ENCODE measurements around the gene ETV6.
A peak's percentile ranks its signal among the peaks of the same experiment; 100 is the strongest.

Gene ETV6

DNA sequence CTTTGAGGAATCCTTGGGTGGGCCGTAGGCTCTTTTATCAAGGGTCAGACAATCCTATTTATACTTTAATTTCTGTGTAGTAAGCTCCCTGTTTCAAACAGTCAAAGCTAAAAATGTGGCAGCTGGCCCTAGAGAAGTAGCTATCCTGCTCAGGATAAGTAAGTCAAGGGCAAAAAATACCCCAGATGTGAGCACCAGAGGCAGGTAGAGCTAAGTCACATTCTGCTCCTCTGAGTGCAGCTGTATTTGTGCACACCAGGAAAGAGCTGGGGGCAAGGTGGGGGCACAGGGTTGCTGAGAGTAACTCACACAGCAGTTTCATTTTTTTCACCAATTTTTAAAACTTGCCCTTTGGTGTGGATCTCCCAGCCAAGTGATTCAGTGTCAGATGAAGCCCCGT is 5.3 kb downstream of the ETV6 start:
- Mint-ChIP-seq H3K4me1 (peaks cover 84% of the 10 kb centered on the region), H3K27ac (no peak overlapping the region), H3K36me3 (no peaks in the 10 kb centered on the region), H3K27me3 (no peaks in the 10 kb centered on the region), H3K4me3 (no peak overlapping the region), H3K9me3 (peaks cover under 1% of the 10 kb centered on the region)

DNA sequence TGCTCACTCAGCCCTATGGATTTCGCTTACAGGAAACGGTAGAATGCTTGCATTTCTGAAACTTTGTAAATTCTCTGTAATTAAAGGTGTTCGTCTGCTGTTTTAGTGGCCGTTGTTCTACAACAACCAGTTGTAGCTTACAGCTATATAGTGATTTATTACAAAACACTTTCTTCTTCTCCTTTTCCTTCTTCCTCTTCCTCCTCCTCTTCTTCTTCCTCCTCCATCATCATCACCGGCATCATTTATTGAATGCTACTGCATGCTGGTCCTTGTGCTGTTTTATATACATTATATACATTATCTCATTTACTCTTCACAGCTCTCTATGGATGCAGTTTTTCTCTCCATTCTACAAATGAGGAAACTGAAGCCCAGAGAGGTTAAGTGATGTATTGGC is 6.4 kb downstream of the ETV6 start:
- peaks cover 88% of the 10 kb centered on the region for H3K4me1 Mint-ChIP-seq
- peaks cover 3% of the 10 kb centered on the region for H3K36me3 Mint-ChIP-seq
- peaks cover 3% of the 10 kb centered on the region for H3K9me3 Mint-ChIP-seq
- H3K4me3 Mint-ChIP-seq: no peak overlapping the region
- H3K27ac Mint-ChIP-seq: peak overlapping the region; percentile 5
- no peaks in the 10 kb centered on the region for H3K27me3 Mint-ChIP-seq

DNA sequence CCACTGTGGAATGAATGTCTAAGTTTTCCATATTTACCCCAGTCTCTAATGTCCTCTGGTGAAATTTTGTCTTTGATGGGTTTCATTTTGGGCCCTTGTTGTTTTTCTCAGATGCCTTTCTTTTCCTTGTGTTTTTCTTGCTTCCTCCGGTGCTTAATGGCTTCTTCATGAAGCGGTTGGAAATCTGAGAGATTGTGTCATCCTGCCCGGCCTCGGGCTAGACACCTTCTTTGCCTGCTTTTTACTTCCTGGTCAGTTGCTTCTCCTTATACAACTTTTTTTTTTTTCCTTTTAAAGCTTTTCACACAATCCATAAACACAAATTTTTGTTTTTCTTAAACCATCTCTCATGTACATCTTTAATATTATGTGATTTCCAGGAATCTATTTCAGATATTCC is 7.1 kb downstream of the ETV6 start:
- H3K36me3 Mint-ChIP-seq: peaks cover 5% of the 10 kb centered on the region
- H3K27ac Mint-ChIP-seq: peak overlapping the region; percentile 67
- peak overlapping the region; percentile 12 for H3K4me3 Mint-ChIP-seq
- H3K9me3 Mint-ChIP-seq: peaks cover 3% of the 10 kb centered on the region
- H3K4me1 Mint-ChIP-seq: peaks cover 85% of the 10 kb centered on the region
- no peaks in the 10 kb centered on the region for H3K27me3 Mint-ChIP-seq

DNA sequence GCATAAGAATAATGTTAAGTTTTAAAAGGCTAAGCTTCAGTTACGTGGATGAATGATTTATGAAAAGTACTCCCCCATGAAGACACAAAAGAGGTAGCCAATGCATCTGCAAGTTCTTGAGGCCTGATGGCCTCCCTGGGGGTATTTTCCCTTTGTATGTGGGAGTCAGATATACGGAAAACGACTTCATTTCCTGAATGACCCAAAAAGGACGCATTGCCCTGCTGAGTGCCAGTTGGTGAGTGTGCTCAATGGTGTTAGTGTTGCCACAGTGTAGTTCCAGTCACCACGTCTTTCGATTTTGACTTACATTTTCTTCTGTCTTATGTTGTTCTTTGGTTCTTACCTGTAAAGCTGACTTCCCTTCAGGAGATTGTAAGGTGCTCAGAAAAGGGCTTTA is 8.0 kb downstream of the ETV6 start:
- H3K4me3 Mint-ChIP-seq: no peak overlapping the region
- peaks cover 85% of the 10 kb centered on the region for H3K4me1 Mint-ChIP-seq
- no peaks in the 10 kb centered on the region for H3K27me3 Mint-ChIP-seq
- H3K27ac Mint-ChIP-seq: no peak overlapping the region
- peaks cover 10% of the 10 kb centered on the region for H3K36me3 Mint-ChIP-seq
- H3K9me3 Mint-ChIP-seq: peaks cover 3% of the 10 kb centered on the region

DNA sequence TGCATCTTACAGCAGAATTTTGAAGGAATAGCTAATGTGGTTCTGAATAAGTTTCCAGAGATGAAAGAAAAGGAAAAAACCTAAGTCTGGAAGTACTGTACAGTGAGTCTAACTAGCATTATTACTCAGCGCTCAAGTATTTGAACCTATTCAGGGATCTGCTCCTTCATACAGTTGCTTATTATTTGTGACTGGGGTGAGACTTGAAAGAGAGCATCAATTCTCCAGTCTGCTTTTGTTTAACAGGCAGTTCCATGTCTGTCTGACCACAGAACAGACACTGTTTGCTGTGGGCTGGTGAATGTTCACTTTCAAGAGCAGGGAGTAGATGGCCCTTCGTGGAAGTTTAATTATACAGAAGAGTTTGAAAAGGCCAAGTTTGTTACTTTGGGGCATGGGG is 9.3 kb downstream of the ETV6 start:
- H3K27ac Mint-ChIP-seq: no peak overlapping the region
- peaks cover 3% of the 10 kb centered on the region for H3K9me3 Mint-ChIP-seq
- H3K4me1 Mint-ChIP-seq: peaks cover 84% of the 10 kb centered on the region
- H3K27me3 Mint-ChIP-seq: no peaks in the 10 kb centered on the region
- H3K36me3 Mint-ChIP-seq: peaks cover 10% of the 10 kb centered on the region
- H3K4me3 Mint-ChIP-seq: no peak overlapping the region

DNA sequence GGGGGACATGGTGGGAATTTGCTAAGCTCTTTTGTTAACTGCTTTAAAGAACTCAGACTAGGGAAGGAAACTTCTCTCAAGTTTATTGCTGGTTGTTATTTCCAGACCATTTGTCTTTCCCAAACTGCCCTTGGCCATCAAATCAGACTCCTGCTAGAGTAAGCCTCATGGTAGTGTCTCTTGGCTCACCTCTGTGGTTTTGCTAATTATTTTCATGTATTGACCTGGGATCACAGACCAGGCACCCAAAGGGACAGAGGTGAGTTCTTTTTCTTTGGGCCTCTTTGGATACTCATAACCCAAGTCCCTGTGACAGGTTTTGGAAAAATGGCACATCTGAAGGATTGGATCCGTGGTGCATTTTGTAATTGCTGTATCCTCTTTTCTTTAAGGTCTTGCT is 11.2 kb downstream of the ETV6 start:
- Mint-ChIP-seq H3K27me3 (no peaks in the 10 kb centered on the region), H3K4me3 (no peak overlapping the region), H3K36me3 (peaks cover 13% of the 10 kb centered on the region), H3K9me3 (peaks cover 3% of the 10 kb centered on the region), H3K27ac (no peak overlapping the region), H3K4me1 (peaks cover 89% of the 10 kb centered on the region)

DNA sequence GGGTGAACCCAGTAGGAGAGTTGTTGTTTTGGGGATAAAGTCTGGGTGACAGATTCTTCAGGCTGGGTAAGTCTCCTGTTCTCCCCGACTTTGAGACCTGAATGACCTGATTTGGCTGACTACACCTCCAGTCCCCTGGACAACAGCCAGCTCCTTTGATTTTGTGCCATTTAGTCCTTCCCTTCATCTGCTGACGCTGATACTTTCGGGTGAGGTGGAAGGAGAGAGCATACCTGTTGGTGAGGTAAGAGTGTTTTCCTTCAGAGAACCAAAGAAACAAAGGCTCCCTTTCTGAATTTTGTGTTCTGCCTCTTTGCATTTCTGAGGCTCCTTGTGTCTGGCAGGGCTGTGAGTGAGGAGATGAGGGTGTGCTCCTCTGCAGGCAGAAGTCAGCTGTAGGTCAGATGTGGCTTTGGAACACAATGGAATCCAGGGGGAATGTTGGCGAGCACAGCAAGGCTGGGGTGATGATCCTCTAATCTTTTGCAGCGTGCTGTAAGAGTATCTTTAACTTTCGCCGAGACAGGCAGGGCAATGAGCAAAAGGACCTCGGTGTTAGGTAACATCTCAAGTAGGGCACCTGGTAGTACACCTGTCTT is 12.1 kb downstream of the ETV6 start:
- H3K4me1 Mint-ChIP-seq: peaks cover 81% of the 10 kb centered on the region
- no peak overlapping the region for H3K4me3 Mint-ChIP-seq
- no peak overlapping the region for H3K27ac Mint-ChIP-seq
- peaks cover 3% of the 10 kb centered on the region for H3K9me3 Mint-ChIP-seq
- no peaks in the 10 kb centered on the region for H3K27me3 Mint-ChIP-seq
- H3K36me3 Mint-ChIP-seq: peaks cover 13% of the 10 kb centered on the region

DNA sequence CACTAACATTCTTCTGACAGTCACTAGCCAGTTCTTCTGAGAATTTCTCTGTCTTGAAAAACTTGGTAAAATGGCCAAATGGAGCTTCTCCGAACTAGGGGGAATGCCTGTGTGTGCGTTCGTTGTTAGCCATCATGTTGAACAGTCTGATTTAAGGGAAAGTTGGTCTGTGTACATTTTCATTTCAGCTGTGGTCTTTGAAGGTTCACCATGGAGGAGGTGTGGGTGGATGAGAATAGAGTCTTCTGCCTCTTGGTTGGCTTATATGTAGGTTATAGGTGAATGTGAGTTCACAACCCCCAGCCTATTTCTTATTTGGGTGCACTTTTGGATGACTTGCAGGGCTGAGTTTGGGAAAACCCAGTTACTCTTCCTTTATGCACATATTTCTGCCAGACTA is 12.9 kb downstream of the ETV6 start:
- Mint-ChIP-seq H3K27ac (no peak overlapping the region), H3K9me3 (peaks cover 3% of the 10 kb centered on the region), H3K4me3 (peak overlapping the region; percentile 19), H3K36me3 (peaks cover 13% of the 10 kb centered on the region), H3K27me3 (no peaks in the 10 kb centered on the region), H3K4me1 (peaks cover 81% of the 10 kb centered on the region)

DNA sequence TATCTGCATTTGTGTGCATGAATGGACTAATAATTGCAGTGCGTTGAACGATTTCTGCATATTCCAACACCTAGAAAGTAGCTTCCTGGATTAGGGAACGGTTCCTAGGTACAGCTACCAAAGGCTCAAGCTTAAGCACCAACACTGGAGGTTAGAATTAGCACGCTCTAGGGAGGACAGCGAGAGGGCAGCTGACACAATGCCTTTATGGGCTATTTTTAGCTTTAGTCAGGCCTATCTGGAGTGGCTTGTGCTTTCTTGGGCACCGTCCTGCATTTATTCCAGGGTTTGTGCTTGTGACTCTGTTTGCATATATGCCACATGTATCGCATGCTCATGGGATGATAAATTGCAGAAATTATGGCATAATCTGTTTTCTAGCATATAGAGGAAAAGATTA is 13.7 kb downstream of the ETV6 start:
- Mint-ChIP-seq H3K27me3 (no peaks in the 10 kb centered on the region), H3K4me3 (no peak overlapping the region), H3K4me1 (peaks cover 75% of the 10 kb centered on the region), H3K36me3 (peaks cover 14% of the 10 kb centered on the region), H3K27ac (no peak overlapping the region), H3K9me3 (peaks cover 3% of the 10 kb centered on the region)

DNA sequence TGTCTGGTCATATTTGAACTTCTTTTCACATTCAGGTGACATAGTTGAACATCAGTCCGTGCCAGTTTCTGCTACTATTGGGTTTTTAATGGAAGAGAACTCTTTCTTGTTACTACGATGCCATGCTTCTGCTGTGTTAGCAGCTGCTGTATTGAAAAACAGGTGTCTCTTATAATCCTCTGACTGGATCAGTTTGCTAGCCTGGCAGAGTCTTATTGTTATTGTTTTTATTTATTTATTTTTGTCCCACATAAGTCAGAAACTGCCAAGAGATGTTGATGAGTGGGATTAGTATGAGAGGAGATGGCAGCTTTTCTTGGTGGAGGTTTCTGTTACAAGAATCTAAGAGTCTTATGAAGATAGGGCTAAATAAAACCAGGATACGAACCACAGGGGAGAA is 14.6 kb downstream of the ETV6 start:
- Mint-ChIP-seq H3K4me1 (peaks cover 75% of the 10 kb centered on the region), H3K9me3 (peaks cover 3% of the 10 kb centered on the region), H3K27ac (no peak overlapping the region), H3K27me3 (no peaks in the 10 kb centered on the region), H3K36me3 (peaks cover 15% of the 10 kb centered on the region), H3K4me3 (no peak overlapping the region)

DNA sequence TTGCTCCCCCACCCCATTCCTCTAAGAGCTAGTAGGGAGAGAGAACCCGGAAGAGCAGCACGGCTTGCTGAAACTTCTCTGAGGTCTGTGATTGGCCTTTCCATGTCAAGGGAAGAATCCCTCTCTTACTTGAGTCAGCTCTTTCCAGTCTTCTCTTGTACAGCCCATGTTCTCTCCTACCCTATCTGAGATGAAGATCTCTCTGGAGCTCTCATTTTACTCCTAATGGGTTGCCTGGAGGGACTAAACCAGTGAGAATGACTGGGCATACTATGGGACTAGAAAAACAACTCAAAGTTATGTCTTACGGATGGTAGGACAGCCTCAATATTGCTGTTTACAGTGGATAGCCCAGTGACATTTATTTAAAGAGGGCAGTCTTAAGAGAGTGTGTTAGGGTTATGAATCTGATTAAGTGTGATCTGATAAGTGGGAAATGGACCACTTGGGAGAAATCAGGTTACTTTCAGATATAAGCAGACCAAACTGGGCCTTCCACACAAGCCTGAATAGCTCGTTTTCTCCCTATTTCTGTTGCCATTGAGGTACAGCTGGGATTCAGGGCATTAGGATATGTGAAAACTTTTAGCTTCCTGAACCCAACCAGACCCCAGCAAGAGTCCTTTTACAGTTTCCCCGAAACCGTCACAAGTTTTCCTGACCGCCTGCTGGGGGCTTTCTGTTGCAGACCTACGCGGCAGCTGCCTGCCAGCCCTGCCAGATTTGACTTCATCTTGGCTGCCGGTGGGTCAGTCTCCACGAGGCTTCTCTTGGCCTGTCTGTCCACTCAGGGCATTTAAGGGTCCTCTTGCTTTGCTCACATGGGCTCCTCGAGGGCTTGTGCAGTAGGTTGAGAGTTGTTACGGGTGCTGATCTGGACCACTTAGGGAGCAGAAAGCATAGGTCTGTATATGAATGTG is 16.9 kb downstream of the ETV6 start:
- Mint-ChIP-seq H3K4me3 (no peak overlapping the region), H3K27ac (no peak overlapping the region), H3K27me3 (no peaks in the 10 kb centered on the region), H3K9me3 (no peaks in the 10 kb centered on the region), H3K4me1 (peaks cover 79% of the 10 kb centered on the region), H3K36me3 (peaks cover 12% of the 10 kb centered on the region)

DNA sequence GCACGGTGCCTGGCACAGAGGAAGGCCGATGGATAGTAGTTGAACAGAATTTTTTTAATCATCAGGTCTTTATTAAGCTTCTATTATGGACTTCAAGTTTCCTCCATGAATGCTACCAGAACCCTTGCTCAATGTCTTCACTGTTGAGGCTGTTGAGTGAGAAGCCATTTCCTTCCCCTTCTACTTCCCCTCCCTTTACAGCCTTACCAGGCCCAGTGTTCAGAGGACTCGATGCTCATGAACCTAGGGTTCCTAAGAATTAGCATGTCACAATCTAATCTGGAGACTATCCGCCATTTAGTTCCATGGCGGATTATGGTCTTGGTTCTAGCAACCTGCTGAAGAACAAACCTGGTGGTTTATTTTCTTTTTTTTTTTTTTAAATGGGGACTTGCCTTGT is 17.7 kb downstream of the ETV6 start:
- Mint-ChIP-seq H3K27ac (no peak overlapping the region), H3K9me3 (no peaks in the 10 kb centered on the region), H3K4me1 (peaks cover 78% of the 10 kb centered on the region), H3K4me3 (no peak overlapping the region), H3K27me3 (no peaks in the 10 kb centered on the region), H3K36me3 (peaks cover 5% of the 10 kb centered on the region)

DNA sequence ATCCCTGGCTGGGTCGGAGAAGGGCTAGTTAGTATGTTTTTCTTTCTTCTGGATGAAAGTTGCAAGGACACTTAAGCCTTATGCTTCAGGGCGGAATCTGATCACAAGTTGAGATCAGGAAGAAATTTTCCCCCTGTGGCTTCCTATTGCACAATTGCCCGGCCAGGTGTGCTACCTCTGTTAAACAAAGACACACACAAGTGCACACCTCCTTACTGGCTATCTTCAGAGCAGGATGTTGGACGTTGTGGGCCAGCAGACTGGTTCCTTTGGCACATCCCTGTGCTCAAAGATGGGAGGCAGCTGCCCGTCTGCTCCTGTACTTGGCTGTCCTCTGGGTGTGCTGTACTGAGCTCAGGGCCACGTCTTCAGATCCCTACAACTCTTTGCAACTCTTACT is 19.1 kb downstream of the ETV6 start:
- no peak overlapping the region for H3K27ac Mint-ChIP-seq
- H3K4me3 Mint-ChIP-seq: no peak overlapping the region
- H3K9me3 Mint-ChIP-seq: no peaks in the 10 kb centered on the region
- H3K27me3 Mint-ChIP-seq: no peaks in the 10 kb centered on the region
- H3K36me3 Mint-ChIP-seq: peaks cover 7% of the 10 kb centered on the region
- peaks cover 80% of the 10 kb centered on the region for H3K4me1 Mint-ChIP-seq

DNA sequence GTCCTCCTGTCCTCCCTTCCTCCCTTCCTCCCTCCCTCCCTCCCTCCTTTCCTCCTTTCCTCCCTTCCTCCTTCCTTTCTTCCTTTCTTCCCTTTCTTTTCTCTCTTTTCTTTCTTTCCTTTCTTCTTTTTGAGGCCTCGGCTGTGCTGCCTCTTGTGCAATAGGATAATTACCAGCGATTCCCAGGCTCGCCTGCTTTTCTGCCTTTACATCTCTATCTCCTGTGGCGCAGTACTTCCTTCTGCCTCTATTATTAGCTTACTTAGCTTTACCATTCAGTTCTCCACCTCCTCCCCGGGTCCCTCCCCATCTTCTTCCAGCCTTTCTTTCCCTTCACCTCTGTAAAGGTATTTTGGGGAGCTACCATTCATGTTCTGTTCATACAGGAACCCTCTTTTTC is 19.9 kb downstream of the ETV6 start:
- Mint-ChIP-seq H3K9me3 (no peaks in the 10 kb centered on the region), H3K27me3 (no peaks in the 10 kb centered on the region), H3K4me1 (peaks cover 80% of the 10 kb centered on the region), H3K4me3 (no peak overlapping the region), H3K36me3 (peaks cover 7% of the 10 kb centered on the region), H3K27ac (no peak overlapping the region)

DNA sequence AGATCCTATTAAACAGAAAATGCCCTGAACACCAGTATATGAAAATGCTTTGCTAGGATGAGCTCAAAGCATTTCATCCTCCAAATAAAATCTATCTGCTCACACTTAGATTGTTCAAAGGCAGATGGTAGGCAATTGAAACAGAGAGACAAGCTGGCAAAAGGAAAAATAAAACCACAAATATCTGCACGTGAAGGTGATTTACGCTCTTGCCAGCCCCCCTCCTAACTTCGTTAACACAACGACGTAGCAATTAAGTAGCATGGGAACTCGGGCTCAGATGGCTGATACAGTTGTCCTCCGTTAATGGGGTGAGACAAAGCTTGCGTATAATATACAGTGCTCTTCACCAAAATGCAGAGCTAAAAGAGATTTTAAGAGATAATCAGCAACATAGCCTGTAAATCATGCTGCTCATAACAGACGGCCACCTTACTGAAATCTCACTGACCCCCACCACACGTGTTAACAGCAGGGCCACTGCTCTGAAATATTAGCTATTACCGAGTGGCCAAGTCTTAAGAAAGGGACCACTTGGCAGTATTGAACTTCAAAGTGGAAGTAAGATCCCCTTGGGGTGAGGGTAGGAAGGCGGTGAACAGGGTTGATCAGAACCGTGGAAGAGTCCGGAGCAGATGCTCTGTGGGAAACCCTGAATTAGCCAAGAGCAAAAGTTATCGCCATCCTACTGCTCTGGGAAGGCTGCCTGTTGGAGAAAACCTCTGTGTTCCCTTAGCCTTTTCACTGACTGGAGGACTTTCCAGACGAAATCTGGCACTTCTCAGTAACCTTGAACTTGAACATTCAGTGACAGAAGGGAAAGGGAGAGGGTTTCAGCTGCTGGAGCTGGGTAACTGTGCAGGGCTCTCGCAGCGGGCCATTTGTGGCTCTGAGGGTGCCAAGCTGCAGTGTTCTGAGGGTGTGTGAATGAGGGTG is 23.1 kb downstream of the ETV6 start:
- H3K4me1 Mint-ChIP-seq: peaks cover 85% of the 10 kb centered on the region
- no peak overlapping the region for H3K4me3 Mint-ChIP-seq
- no peak overlapping the region for H3K27ac Mint-ChIP-seq
- no peaks in the 10 kb centered on the region for H3K9me3 Mint-ChIP-seq
- H3K36me3 Mint-ChIP-seq: peaks cover 5% of the 10 kb centered on the region
- no peaks in the 10 kb centered on the region for H3K27me3 Mint-ChIP-seq

All from activated naive CD4-positive, alpha-beta T cell treated with anti-CD3 and anti-CD28 coated beads, Interleukin-2, amount 50 U/mL, for 24 hours (primary cell).